Calu3 (cell line): ENCODE results near the gene ABCD3. TPM values are rescaled to one million over a fixed set of nuclear protein-coding genes. Genes with fewer than 3 reads are reported as not detected.
"Not testable (repeated sequence)": the region's sequence is repeated elsewhere in the genome, so short reads cannot be mapped to it uniquely, and the experiment has no call there.

Experiments used
- BruUV-seq: library from RNA; stranded (reverse); fragments of 400-500 nt; replicated peaks from 2 replicates; lab custom pipeline; 2021; lab: Mats Ljungman, UMichigan
- CTCF ChIA-PET: fragments of 300-600 bp; sonication (Branson Sonifier 250); formaldehyde crosslinking; loops from one replicate; lab custom pipeline; 2022; ENCODE audit warnings: antibody characterized with exemption; lab: Charles Lee
- DNase-seq: peaks from one replicate; pipeline ENCODE4 v3.0.0; 2022
- H3K27ac Mint-ChIP-seq: one replicate; pipeline ENCODE4 v1.8.0; 2022; ENCODE audit warnings: mixed read lengths; ENCODE audit not compliant: unreplicated experiment
- H3K27me3 Mint-ChIP-seq: one replicate; pipeline ENCODE4 v1.8.0; 2022; ENCODE audit warnings: mixed read lengths; ENCODE audit not compliant: unreplicated experiment
- H3K36me3 Mint-ChIP-seq: one replicate; pipeline ENCODE4 v1.8.0; 2022; ENCODE audit warnings: mild to moderate bottlenecking, moderate library complexity, mixed read lengths; ENCODE audit not compliant: insufficient read depth, unreplicated experiment
- H3K4me1 Mint-ChIP-seq: one replicate; pipeline ENCODE4 v1.8.0; 2022; ENCODE audit warnings: mild to moderate bottlenecking, low read depth, mixed read lengths; ENCODE audit not compliant: unreplicated experiment
- H3K4me3 Mint-ChIP-seq: one replicate; pipeline ENCODE4 v1.8.0; 2022; ENCODE audit warnings: mild to moderate bottlenecking, low read depth, moderate library complexity, mixed read lengths; ENCODE audit not compliant: unreplicated experiment
- H3K9me3 Mint-ChIP-seq: one replicate; pipeline ENCODE4 v1.8.0; 2022; ENCODE audit warnings: low read depth, mixed read lengths; ENCODE audit not compliant: unreplicated experiment
- CTCF ChIP-seq: fragments of 200-600 bp; IDR thresholded peaks from one replicate; pipeline ENCODE4 v1.8.0; 2022; ENCODE audit warnings: antibody characterized with exemption; ENCODE audit not compliant: unreplicated experiment
- intact Hi-C: fragments of 100-400 bp; cut with micrococcal nuclease; formaldehyde crosslinking; loops from one replicate; pipeline ENCODE4 v1.10.0; 2022; ENCODE audit not compliant: unreplicated experiment
- total RNA-seq: library from RNA; stranded (reverse); gene quantifications from 2 replicates; pipeline ENCODE4 v1.2.3, GENCODE V29; 2022

The ABCD3 gene
- total RNA-seq, 1 experiment from 2014 or later: 59.3 TPM

- Mint-ChIP-seq H3K27me3 (no peaks in the 10 kb centered on the region), H3K36me3 (no peaks in the 10 kb centered on the region), H3K4me3 (no peak overlapping the region), H3K9me3 (no peaks in the 10 kb centered on the region), H3K27ac (no peak overlapping the region), H3K4me1 (peaks cover 66% of the 10 kb centered on the region)
- TF ChIP-seq CTCF: no peak
- no TSS peak for BruUV-seq
- intact Hi-C loops: no loop called here
- CTCF ChIA-PET: interaction anchor here (0.6 to 1.5 kb wide), 2 partner anchors 42 to 266 kb away, joined by 3 to 4 read pairs; no protein-coding TSS in a partner anchor
- DNase-seq: no peak
Measured at GRCh38 chr1:94422115-94422820, 4.1 kb downstream of the ABCD3 start.

GRCh38 chr1:94425821-94426484, 7.8 kb downstream of the ABCD3 start:
- peak overlapping the region; percentile 61 for H3K4me3 Mint-ChIP-seq
- intact Hi-C loops: no loop called here
- H3K27ac Mint-ChIP-seq: peak overlapping the region; percentile 83
- no peaks in the 10 kb centered on the region for H3K36me3 Mint-ChIP-seq
- H3K4me1 Mint-ChIP-seq: peaks cover 74% of the 10 kb centered on the region
- CTCF ChIA-PET: interaction anchor here (1.2 kb wide), 1 partner anchor 37 kb away, joined by 3 read pairs; no protein-coding TSS in a partner anchor
- no peaks in the 10 kb centered on the region for H3K27me3 Mint-ChIP-seq
- H3K9me3 Mint-ChIP-seq: peaks cover 5% of the 10 kb centered on the region
- no TSS peak for BruUV-seq
- no peak for TF ChIP-seq CTCF
- DNase-seq: no peak

- DNase-seq, H3K27me3 Mint-ChIP-seq, H3K36me3 Mint-ChIP-seq, BruUV-seq, H3K9me3 Mint-ChIP-seq, intact Hi-C loops: not testable (repeated sequence)
- H3K4me1 Mint-ChIP-seq: peaks cover 69% of the 10 kb centered on the region
- peak overlapping the region; percentile 83 for H3K27ac Mint-ChIP-seq
- H3K4me3 Mint-ChIP-seq: peak overlapping the region; percentile 61
- CTCF ChIA-PET: interaction anchor here (1.2 kb wide), 1 partner anchor 37 kb away, joined by 3 read pairs; no protein-coding TSS in a partner anchor
Measured at GRCh38 chr1:94426485-94426870, 8.3 kb downstream of the ABCD3 start.

- CTCF ChIA-PET: no interaction called here
- H3K4me3 Mint-ChIP-seq: no peak overlapping the region
- H3K27me3 Mint-ChIP-seq: no peaks in the 10 kb centered on the region
Measured at GRCh38 chr1:94428441-94428840, 10.3 kb downstream of the ABCD3 start.

GRCh38 chr1:94428927-94429528, 10.8 kb downstream of the ABCD3 start:
- DNase-seq, intact Hi-C loops, H3K9me3 Mint-ChIP-seq, H3K27me3 Mint-ChIP-seq, BruUV-seq, CTCF ChIA-PET, H3K27ac Mint-ChIP-seq, H3K36me3 Mint-ChIP-seq, H3K4me3 Mint-ChIP-seq: not testable (repeated sequence)
- peaks cover 45% of the 10 kb centered on the region for H3K4me1 Mint-ChIP-seq

More at GRCh38 chr1:94428441-94428840, 10.3 kb downstream of the ABCD3 start:
- Mint-ChIP-seq H3K36me3 (no peaks in the 10 kb centered on the region), H3K27ac (no peak overlapping the region), H3K9me3 (peaks cover 5% of the 10 kb centered on the region), H3K4me1 (peaks cover 51% of the 10 kb centered on the region)
- BruUV-seq: no TSS peak
- DNase-seq: no peak
- intact Hi-C loops: no loop called here
- TF ChIP-seq CTCF: no peak

- H3K9me3 Mint-ChIP-seq, intact Hi-C loops, H3K4me3 Mint-ChIP-seq, H3K36me3 Mint-ChIP-seq, H3K27ac Mint-ChIP-seq, H3K27me3 Mint-ChIP-seq, DNase-seq, BruUV-seq: not testable (repeated sequence)
- CTCF ChIA-PET: interaction anchor here (0.6 kb wide), 1 partner anchor 543 kb away, joined by 4 read pairs; no protein-coding TSS in a partner anchor
- H3K4me1 Mint-ChIP-seq: peaks cover 52% of the 10 kb centered on the region
Measured at GRCh38 chr1:94430066-94430465, 11.9 kb downstream of the ABCD3 start.
